ENCODE results near the gene CARHSP1.

CARHSP1 gene

GRCh38 chr16:8905168-8905762 is 36.5 kb upstream of the CARHSP1 start:
- no peak for DNase-seq
- H3K4me1 ChIP-seq: peaks cover 0 to 19% (median 0%) of the 10 kb centered on the region in 4 donors
- peaks cover 75 to 99% (median 90%) of the 10 kb centered on the region in 3 donors for H3K36me3 ChIP-seq
- peak in 1 of 2 experiments; percentile 11 for TF ChIP-seq CTCF (IDR thresholded peaks at IDR 0.05)
- intact Hi-C loops (cut with DNase I; ENCODE audit: low total_unique reads): no loop called here
- no peaks in the 10 kb centered on the region for H3K27me3 ChIP-seq
- H3K9me3 ChIP-seq: no peaks in the 10 kb centered on the region
- no peak overlapping the region for H3K4me3 ChIP-seq
- no peak overlapping the region for H3K27ac ChIP-seq

- intact Hi-C loops (cut with DNase I; ENCODE audit: low total_unique reads): no loop called here
- peaks cover 85 to 99% (median 90%) of the 10 kb centered on the region in 3 donors for H3K36me3 ChIP-seq
- no peak for TF ChIP-seq CTCF (IDR thresholded peaks at IDR 0.05)
- H3K4me3 ChIP-seq: no peak overlapping the region
- no peaks in the 10 kb centered on the region for H3K9me3 ChIP-seq
- peaks cover 0 to 19% (median 0%) of the 10 kb centered on the region in 4 donors for H3K4me1 ChIP-seq
- H3K27ac ChIP-seq: no peak overlapping the region
- H3K27me3 ChIP-seq: no peaks in the 10 kb centered on the region
- DNase-seq: no peak
These were observed 35.2 kb upstream of the CARHSP1 start for GRCh38 chr16:8904018-8904430.

- H3K36me3 ChIP-seq: peaks cover 85 to 99% (median 90%) of the 10 kb centered on the region in 3 donors
- H3K4me3 ChIP-seq: no peak overlapping the region
- no peaks in the 10 kb centered on the region for H3K9me3 ChIP-seq
- no peak for DNase-seq
- no peak for TF ChIP-seq CTCF (IDR thresholded peaks at IDR 0.05)
- intact Hi-C loops (cut with DNase I; ENCODE audit: low total_unique reads): no loop called here
- H3K4me1 ChIP-seq: peaks cover 0 to 19% (median 0%) of the 10 kb centered on the region in 4 donors
- no peak overlapping the region for H3K27ac ChIP-seq
- no peaks in the 10 kb centered on the region for H3K27me3 ChIP-seq
These were observed 34.2 kb upstream of the CARHSP1 start for GRCh38 chr16:8903004-8903403.

GRCh38 chr16:8901320-8901861 is 32.6 kb upstream of the CARHSP1 start:
- Histone ChIP-seq H3K4me1 (peaks cover 0 to 6% (median 0%) of the 10 kb centered on the region in 4 donors), H3K27ac (no peak overlapping the region), H3K27me3 (no peaks in the 10 kb centered on the region), H3K4me3 (no peak overlapping the region), H3K9me3 (no peaks in the 10 kb centered on the region), H3K36me3 (peaks cover 97 to 100% (median 97%) of the 10 kb centered on the region in 3 donors)
- no peak for TF ChIP-seq CTCF (IDR thresholded peaks at IDR 0.05)
- DNase-seq: no peak
- intact Hi-C loops (cut with DNase I; ENCODE audit: low total_unique reads): no loop called here

- Histone ChIP-seq H3K36me3 (peaks cover 97 to 100% (median 97%) of the 10 kb centered on the region in 3 donors), H3K4me1 (no peaks in the 10 kb centered on the region), H3K27me3 (no peaks in the 10 kb centered on the region), H3K9me3 (no peaks in the 10 kb centered on the region), H3K27ac (no peak overlapping the region), H3K4me3 (no peak overlapping the region)
- no peak for TF ChIP-seq CTCF (IDR thresholded peaks at IDR 0.05)
- DNase-seq: no peak
- intact Hi-C loops (cut with DNase I; ENCODE audit: low total_unique reads): no loop called here
These were observed 31.5 kb upstream of the CARHSP1 start for GRCh38 chr16:8900343-8900742.
